ENCODE measurements around the gene ULK2.
"Not testable (repeated sequence)": the region's sequence is repeated elsewhere in the genome, so short reads cannot be mapped to it uniquely, and the experiment has no call there.

The ULK2 gene

DNA sequence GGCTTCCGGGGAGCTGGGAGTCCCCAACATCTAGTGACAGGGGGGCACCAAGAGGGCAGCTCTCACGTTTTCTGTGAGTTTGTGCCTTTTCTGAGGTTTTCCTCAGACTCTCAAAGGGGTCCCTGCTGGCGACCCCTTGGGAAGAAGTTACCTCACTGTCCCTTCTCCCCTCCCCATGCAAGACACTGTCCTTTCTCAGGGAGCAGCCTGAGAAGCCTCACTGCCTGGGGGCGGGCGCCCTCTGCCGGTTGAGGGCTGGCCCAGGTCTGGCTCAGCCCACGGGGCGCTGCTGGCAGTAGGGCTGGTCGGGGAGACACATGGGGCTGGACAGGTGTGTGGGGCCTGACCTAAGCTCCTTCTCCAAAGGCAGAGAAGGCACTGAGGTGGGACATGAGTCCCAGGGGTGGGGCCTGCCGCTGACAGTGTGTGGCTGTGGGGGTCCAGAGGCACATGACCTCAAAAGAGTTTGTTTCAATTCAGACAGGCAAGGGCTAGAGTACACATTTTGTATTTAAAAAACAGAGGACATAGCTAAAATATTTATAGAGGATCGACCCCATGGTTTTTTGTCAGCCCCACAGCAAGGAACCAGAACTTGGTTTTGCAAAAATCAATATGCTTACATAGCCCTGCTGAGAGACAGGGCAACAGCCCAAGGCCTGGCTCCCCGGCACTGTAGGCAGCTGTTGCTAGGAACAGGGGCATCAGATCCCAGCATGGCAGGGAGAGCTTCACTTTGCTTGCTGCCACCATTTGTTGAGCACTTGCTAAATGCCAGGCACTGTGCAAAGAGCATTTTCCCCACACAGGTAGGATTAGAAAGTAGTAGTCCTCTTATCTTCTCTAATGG is 101.1 kb downstream of the ULK2 start:
- peak; percentile 85 for DNase-seq (ENCODE audit: low read depth)

DNA sequence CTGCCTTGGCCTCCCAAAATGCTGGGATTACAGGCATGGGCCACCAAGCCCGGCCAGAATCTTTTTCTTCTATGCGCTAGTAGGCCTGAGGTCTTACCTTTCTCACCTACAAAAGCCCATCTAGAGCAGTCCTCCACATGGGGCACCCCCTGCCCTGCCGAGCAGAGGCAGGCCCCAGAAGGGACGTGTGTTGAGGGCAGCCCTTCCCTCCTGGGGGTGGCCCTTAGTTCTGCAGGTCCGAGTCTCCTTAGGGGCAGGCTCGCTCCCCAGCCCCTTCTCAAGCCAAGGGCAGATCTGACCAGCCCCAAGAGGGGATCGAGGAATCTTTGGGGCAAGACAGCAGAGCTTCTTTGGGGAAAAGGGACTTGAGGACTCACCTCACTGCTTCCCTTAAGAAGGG is 101.7 kb downstream of the ULK2 start:
- no peak for DNase-seq (ENCODE audit: low read depth)

DNA sequence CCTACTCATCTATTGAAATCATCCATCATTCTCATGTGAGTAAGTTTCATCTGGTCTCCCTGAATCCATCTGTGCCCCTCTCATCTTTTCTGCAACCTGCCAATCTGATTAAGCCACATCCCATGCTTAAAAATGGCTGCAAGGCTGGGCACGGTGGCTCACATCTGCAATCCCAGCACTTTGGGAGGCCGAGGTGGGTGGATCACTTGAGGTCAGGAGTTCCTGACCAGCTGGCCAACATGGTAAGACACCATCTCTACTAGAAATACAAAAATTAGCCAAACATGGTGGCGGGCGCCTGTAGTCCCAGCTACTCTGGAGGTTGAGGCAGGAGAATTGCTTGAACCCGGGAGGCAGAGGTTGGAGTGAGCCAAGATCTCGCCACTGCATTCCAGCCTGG is 103.7 kb downstream of the ULK2 start:
- DNase-seq (ENCODE audit: low read depth): not testable (repeated sequence)

DNA sequence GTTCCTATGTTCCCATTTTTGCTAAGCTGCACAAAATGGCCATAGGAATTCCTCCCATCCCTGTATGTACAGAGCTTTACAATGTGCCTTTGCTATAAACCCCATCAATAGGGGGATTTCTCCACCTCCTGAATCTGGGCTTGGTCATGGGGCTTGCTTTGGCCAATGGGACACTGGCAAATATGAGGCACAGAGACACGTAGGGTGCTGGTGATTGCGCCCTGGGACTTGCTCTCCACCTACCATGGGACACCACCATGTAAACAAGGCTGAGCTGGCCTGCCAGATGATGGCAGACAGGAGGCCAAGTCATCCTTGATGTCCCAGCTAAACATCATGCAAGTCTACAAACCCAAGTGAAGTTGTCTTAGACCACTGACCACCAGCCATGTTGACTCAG is 104.3 kb downstream of the ULK2 start:
- DNase-seq (ENCODE audit: low read depth): no peak

DNA sequence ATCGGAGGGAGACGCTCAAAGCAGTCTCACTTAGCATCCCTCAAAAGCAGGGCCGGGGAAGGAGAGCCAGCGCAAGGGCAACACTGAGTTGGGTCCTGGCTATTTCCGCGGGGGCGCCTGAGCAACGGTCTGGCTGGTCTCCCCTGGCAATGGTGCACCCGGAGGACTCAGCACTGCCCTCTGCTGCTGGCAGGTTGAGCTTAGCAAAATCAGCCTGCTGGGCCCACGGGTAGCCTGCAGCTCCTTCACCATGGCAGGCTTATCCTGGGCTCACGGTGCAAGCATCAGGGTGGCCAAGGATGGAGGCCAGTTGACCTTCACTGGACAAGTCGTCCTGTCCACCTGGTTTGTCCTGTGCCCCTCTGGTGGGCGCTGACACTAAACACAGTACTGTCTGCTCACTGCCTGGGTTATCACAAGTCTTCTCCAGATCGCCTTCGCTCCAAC is 105.2 kb downstream of the ULK2 start:
- peak; percentile 38 for DNase-seq (ENCODE audit: low read depth)

- no peak for DNase-seq (ENCODE audit: low read depth)
Measured at GRCh38 chr17:19760746-19761145, 107.0 kb downstream of the ULK2 start.

- DNase-seq (ENCODE audit: low read depth): no peak
Measured at GRCh38 chr17:19759568-19760549, 107.9 kb downstream of the ULK2 start.

DNA sequence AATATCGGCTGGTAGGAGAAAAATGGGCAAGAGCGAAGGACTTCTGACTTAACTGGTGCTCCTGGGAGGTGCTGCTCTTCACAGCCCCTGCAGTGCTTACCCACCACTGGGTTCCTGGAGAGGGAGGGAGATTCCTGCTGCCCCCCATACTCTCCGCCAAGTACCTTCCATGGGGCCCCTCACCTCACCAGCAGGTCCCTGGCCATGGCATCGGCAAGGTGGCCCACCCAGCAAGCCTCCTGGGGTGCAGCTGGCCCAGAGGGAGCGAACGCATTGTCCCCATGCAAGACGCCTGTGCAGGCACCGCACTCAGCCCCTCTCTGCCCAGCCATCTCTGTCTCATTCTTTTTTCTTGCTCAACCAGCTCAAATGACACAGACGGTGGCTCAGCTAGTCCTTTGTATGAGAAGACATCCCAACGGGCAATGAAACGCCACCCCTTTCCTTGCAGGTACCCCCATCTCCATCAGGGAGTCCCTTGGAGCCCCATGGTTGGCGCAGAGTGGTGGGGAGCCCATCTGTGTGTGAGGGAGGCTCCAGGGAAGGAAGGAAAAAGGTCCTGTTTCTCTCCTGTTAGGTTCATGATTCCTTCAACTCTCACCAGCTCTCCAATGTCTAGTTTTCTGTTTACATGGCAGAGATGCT is 110.1 kb downstream of the ULK2 start:
- no peak for DNase-seq (ENCODE audit: low read depth)

DNA sequence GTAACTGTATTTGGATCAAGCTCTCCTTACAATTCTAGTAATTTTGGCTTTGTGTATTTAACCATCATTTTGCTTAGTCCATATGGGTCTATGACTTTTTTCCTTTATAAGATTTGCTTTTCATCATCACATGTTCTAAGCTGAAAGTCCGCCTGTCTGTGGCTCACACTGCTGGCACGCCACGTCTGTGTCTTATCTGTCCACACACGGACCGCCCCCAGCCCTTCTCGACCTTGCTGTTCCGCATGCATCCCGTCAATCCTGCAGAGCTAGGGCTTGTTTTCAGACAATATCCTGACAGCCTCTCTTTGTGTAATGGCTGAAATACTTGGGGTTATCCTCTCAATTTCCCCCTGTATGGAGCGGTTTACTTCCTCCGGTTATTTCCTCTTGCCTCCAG is 111.2 kb downstream of the ULK2 start:
- no peak for DNase-seq (ENCODE audit: low read depth)

DNA sequence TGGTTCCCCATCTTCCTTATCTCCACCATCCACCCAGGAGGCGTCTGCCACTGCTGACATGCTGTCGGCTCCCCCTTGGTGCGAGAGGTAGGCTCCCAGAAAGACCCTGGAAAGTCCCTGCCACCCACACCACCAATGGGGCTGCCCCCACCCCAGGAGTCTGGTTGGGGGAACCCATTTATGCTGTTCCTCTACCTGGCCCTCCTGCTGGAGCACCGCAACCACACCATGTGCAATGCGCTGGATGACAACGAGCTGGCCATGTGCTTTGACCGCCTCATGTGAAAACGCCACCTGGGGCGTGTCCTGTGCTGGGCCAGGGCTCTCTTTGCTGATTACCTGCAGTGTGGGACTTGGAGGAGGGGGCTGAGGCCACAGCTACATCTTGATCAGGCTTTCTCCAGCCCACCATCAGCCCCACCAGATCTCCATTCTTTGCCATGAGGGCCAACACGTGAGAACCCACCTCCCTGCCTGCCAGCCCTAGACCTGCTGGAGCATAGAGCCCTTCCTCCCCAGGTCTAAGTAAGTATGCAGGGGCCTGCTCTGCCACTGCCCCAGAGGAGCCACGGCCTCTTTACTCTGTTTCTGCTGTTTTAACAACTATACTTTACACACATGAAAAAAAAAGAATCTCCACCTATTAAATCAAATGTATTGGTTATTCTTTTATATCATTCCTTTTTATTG is 111.8 kb downstream of the ULK2 start:
- DNase-seq (ENCODE audit: low read depth): no peak

- no peak for DNase-seq (ENCODE audit: low read depth)
Measured at GRCh38 chr17:19755392-19755791, 112.3 kb downstream of the ULK2 start.

GRCh38 chr17:19753661-19754463 is 113.9 kb downstream of the ULK2 start:
- no peak for DNase-seq (ENCODE audit: low read depth)

- DNase-seq (ENCODE audit: low read depth): no peak
Measured at GRCh38 chr17:19753051-19753509, 114.7 kb downstream of the ULK2 start.

DNA sequence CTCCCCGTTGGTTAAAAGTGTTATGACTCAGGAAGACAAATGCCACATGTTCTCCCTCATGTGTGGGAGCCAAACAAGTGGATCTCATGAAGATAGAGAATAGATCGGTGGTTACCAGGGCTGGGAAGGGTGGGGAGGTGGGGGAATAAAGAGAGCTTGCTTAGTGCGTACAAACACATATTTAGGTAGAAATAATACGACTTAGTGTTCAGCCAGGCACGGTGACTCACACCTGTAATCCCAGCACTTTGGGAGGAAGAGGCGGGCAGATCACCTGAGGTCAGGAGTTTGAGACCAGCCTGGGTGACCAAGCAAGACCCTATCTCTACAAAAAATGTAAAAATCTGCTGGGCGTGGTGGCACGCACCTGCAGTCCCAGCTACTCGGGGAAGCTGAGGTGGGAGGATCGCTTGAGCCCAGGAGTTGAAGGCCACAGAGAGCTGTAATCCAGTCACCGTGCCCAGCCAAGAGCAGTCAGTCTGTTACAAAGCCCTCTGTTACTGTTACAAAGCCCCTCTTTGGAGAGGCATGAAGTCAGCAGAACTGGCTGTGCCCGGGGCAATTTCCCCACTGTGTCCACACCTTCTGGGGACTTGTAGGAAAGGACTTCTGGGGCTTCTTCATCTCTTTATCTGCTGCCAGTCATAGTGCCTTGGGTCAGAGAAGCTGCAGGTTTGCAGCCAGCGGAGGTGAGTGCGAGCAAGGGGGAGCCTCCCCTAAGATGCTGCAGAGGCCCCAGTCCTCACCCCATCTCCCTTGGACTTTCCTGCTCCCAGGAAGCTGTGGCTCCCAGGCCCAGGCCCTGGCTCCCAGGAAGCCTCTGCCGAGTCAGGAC is 115.3 kb downstream of the ULK2 start:
- no peak for DNase-seq (ENCODE audit: low read depth)

GRCh38 chr17:19750835-19751234 is 116.9 kb downstream of the ULK2 start:
- no peak for DNase-seq (ENCODE audit: low read depth)

GRCh38 chr17:19750020-19750572 is 117.6 kb downstream of the ULK2 start:
- no peak for DNase-seq (ENCODE audit: low read depth)

DNA sequence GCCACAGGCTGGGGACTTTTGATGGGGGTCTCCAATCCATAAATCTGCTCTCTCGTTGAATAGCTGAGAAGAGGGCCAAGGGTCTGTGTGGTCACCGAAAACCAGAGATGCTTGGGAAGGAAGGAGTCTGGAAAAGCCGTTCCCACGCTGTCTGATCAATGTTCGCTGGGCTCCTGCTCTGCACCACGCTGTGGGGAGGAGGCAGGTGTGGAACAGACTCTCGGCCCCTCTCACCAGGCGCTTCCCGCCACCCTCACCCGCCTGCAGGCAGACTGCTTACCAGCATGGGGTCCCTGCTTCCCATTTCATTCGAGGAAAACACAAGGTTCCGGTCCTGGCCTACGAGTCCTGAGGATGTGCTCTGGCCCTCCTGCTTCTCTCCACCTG is 118.9 kb downstream of the ULK2 start:
- no peak for DNase-seq (ENCODE audit: low read depth)

DNA sequence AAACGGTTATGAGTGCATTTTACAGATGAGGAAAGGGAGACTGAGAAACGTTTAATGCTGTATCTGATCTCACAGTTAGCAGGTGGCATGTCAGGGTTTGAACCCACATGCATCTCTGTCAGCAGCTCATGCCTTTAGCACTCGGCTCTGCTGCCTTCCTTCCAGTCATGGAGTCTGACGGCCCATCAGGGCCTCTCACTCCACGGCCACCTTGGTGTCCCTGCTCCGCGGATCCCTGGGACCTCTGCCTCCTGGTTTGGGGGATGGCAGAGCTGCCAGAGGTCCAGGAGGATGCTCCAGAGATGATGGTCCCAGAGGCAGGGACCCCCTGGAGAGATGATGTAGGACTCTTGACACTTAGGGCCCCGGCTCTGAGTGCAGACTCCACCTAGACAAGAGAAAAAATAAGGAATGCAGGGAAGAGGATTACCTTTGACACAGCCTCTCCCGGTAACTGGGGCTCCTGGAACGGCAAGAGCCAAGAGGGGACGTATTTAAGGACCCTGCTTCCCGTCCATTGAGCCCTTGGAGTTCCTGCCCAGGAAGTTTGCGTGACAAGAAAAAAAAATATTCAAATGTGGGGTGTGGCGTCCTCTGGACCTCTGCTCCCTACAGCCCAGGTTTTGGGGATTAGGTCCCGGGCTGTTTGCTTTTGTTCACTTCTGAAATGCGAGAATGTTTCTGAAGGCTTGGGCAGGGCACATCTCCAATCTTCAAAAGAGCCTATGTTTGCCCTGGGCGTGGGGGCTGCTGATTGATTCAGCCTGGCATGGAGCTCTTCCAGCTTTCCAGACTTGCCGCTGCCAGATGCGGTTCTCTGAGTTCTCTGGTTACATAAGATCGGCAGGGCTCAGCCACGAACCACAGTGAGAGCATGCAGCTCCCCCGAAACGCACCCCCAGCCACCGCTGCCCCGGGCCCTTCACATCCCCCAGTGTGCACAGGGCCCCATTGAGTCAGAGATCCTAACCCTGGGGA is 119.6 kb downstream of the ULK2 start, which contains the start of gene ALDH3A1:
Gene ALDH3A1, minus strand, starts transcription at position 470 of the 978 bp plus-strand sequence. CDS start 3,169 bp downstream, outside the sequence.
- DNase-seq (ENCODE audit: low read depth): no peak
